Gastroesophageal sphincter (tissue), 4 donors: ENCODE measurements around the gene AKAP10. TPM values are rescaled to one million over a fixed set of nuclear protein-coding genes. Genes with fewer than 3 reads are reported as not detected.

Experiments
- ATAC-seq: fragments of 150-250 bp; one replicate; pipeline ENCODE4 v1.9.1; 2016; ENCODE audit warnings: mild to moderate bottlenecking, moderate library complexity
- H3K27ac ChIP-seq, 4 donors: fragments of 200-600 bp; sonication (generic) in 3 of 4; 1 replicate in 3 of 4; 2 replicates in 1 of 4; pipeline ENCODE4 v1.5.1; 2016 to 2019
- H3K27me3 ChIP-seq: fragments of 200-600 bp; sonication (generic); one replicate; pipeline ENCODE4 v1.5.1; 2019
- H3K36me3 ChIP-seq, 2 donors: fragments of 200-600 bp; sonication (generic); one replicate each; pipeline ENCODE4 v1.5.1; 2019; ENCODE audit warnings: control low read depth in 1 of 2
- H3K4me1 ChIP-seq, 3 donors: fragments of 200-600 bp; sonication (generic); 1 replicate in 2 of 3; 2 replicates in 1 of 3; pipeline ENCODE4 v1.5.1; 2016 to 2019; ENCODE audit warnings: control low read depth in 2 of 3
- H3K4me3 ChIP-seq, 2 donors: fragments of 200-600 bp; sonication (generic); one replicate each; pipeline ENCODE4 v1.5.1; 2019; ENCODE audit warnings: mild to moderate bottlenecking in 1 of 2, moderate library complexity in 1 of 2
- H3K9me3 ChIP-seq, 3 donors: fragments of 200-600 bp; sonication (generic); one replicate each; pipeline ENCODE4 v1.5.1; 2017 to 2019; ENCODE audit warnings: control low read depth in 2 of 3
- EP300 ChIP-seq: sonication (generic); formaldehyde crosslinking; IDR thresholded peaks from one replicate; pipeline ENCODE4 v1.6.1; 2017; ENCODE audit warnings: antibody characterized with exemption, mild to moderate bottlenecking
- POLR2A ChIP-seq, 2 donors: fragments of 450-650 bp; IDR thresholded peaks; one replicate each; pipeline ENCODE4 v1.6.1; 2017; ENCODE audit warnings: antibody characterized with exemption in 2 of 2, mild to moderate bottlenecking in 2 of 2, moderate library complexity in 1 of 2
- POLR2AphosphoS5 ChIP-seq: sonication (generic); formaldehyde crosslinking; IDR thresholded peaks from one replicate; pipeline ENCODE4 v1.6.1; 2017; ENCODE audit warnings: antibody characterized with exemption
- WGBS, 2 donors: methylation state at CpG; one replicate each; pipeline ENCODE4 v1.1.5; 2018; ENCODE audit warnings: low coverage in 1 of 2; 5-methylcytosine and 5-hydroxymethylcytosine counted together
- total RNA-seq, 4 donors: library from RNA; depleted of rRNA; stranded (reverse); fragments of >200 nt; gene quantifications; one replicate each; pipeline ENCODE4 v1.1.0, GENCODE V29; 2016
- TF ChIP-seq, protein P1 (sequence below), 4 experiments: fragments of 200-600 bp in 2 of 4; fragments of 450-650 bp in 2 of 4; sonication (generic) in 1 of 4; IDR thresholded peaks; one replicate each; pipeline ENCODE4 v1.5.1; 2017 to 2019; ENCODE audit warnings: antibody characterized with exemption in 4 of 4, mild to moderate bottlenecking in 2 of 4, moderate library complexity in 2 of 4

Gene AKAP10
- total RNA-seq, 4 donors from 2014 or later = 22.6 to 46.4 (median 24.4) TPM

- WGBS, 2 donors = 73 to 80% methylated on average over 1 of the region's 1 CpG
- no peaks in the 10 kb centered on the region for H3K27me3 ChIP-seq
- TF ChIP-seq EP300 (no peak), POLR2A (IDR thresholded peaks at IDR 0.05) (no peak), POLR2AphosphoS5 (no peak)
- TF ChIP-seq, protein P1, sequence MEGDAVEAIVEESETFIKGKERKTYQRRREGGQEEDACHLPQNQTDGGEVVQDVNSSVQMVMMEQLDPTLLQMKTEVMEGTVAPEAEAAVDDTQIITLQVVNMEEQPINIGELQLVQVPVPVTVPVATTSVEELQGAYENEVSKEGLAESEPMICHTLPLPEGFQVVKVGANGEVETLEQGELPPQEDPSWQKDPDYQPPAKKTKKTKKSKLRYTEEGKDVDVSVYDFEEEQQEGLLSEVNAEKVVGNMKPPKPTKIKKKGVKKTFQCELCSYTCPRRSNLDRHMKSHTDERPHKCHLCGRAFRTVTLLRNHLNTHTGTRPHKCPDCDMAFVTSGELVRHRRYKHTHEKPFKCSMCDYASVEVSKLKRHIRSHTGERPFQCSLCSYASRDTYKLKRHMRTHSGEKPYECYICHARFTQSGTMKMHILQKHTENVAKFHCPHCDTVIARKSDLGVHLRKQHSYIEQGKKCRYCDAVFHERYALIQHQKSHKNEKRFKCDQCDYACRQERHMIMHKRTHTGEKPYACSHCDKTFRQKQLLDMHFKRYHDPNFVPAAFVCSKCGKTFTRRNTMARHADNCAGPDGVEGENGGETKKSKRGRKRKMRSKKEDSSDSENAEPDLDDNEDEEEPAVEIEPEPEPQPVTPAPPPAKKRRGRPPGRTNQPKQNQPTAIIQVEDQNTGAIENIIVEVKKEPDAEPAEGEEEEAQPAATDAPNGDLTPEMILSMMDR (IDR thresholded peaks at IDR 0.05) = no peak
Measured at GRCh38 chr17:20010936-20011335, 33.3 kb upstream of the AKAP10 start.

DNA sequence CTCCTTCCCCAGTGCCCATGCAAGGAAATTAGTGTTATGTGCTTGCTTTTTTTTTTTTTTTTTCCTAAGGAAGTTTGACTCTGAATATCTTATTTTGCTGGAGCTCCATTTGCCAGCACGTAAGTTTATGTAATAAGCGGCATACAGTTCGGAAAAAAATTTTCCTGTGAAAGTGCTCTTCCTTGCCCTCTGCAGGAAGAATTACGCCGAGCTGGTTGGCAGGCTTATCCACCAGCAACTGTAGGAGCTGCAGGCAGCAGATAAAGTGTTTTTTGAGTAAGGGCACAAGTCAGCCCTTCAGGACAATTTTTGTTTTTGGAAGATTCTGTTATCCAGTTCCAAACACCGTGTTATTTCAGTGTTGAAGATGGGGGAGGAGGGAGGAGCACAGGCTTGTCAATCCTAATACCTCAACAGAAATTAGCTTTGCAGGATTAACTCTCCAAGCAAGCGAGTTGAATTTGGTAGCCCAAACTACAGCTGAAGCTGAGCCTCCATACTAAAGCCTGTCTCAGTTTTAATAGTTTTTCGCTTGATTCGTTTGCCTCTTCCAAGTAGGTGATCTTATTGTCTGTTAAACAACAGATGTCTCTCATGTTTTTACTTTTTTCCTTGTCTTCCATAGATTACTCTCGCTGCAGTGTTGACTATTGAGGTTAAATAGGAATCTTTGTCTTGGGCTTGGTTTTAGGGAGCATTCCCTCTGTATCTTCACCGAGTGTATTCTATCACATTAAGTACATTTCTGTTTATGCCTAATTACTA lies 32.7 kb upstream of the AKAP10 start:
- Histone ChIP-seq H3K27me3 (no peaks in the 10 kb centered on the region), H3K4me3 (peak overlapping the region; percentile 64 to 78), H3K27ac (peak overlapping the region; percentile 32 to 86 (median 82)), H3K4me1 (peaks cover 0 to 27% (median 0%) of the 10 kb centered on the region in 3 donors), H3K9me3 (no peaks in the 10 kb centered on the region), H3K36me3 (no peaks in the 10 kb centered on the region)
- TF ChIP-seq POLR2AphosphoS5 (peak; percentile 21), POLR2A (IDR thresholded peaks at IDR 0.05) (no peak)
- TF ChIP-seq, protein P1 (IDR thresholded peaks at IDR 0.05) = peak; percentile 21 to 62 (median 46)
- ATAC-seq = peak; percentile 29
- WGBS, 2 donors = 21 to 23% methylated on average over 5 to 11 of the region's 11 CpGs

More at GRCh38 chr17:20010936-20011335, 33.3 kb upstream of the AKAP10 start:
- H3K4me3 ChIP-seq = no peak overlapping the region
- peaks cover 0 to 27% (median 0%) of the 10 kb centered on the region in 3 donors for H3K4me1 ChIP-seq
- peak overlapping the region in 2 of 4 donors; percentile 84 to 86 for H3K27ac ChIP-seq
- H3K36me3 ChIP-seq = no peaks in the 10 kb centered on the region
- H3K9me3 ChIP-seq = no peaks in the 10 kb centered on the region
- no peak for ATAC-seq

GRCh38 chr17:20009302-20010098 lies 31.9 kb upstream of the AKAP10 start, which contains the start of gene SPECC1:
SPECC1 (plus strand) TSS chr17:20009359; CDS start chr17:20096652, 87,293 bp downstream.
- WGBS, 2 donors = 0% methylated on average over 3 to 13 of the region's 96 CpGs

DNA sequence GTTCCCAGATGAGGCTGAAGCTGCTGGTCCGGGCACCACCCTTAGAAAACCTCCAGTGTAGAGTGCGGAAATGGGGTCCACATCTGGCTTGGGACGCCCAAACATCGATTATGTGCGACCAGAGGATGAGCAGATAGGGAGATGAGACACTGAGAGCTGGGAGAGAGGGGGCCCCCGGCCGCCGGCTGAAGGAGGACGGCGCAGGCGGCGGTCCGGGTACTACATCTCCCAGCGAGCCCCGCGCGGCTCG lies 31.3 kb upstream of the AKAP10 start:
- WGBS, 2 donors = no CpG with 5 or more reads among the region's 18 CpGs

More at GRCh38 chr17:20009302-20010098, 31.9 kb upstream of the AKAP10 start, which contains the start of gene SPECC1:
- peak within 1 kb of the TSS; percentile 32 to 86 (median 82) for H3K27ac ChIP-seq
- peak; percentile 96 for ATAC-seq
- H3K4me3 ChIP-seq = peak within 1 kb of the TSS; percentile 64 to 78
- no peaks in the 10 kb centered on the region for H3K9me3 ChIP-seq
- H3K36me3 ChIP-seq = no peaks in the 10 kb centered on the region
- H3K4me1 ChIP-seq = peaks cover 0 to 27% (median 0%) of the 10 kb centered on the region in 3 donors
- H3K27me3 ChIP-seq = no peaks in the 10 kb centered on the region
- TF ChIP-seq EP300 (no peak), POLR2A (IDR thresholded peaks at IDR 0.05) (peak in 1 of 2 donors; percentile 16), POLR2AphosphoS5 (no peak)
- TF ChIP-seq, protein P1 (IDR thresholded peaks at IDR 0.05) = peak; percentile 97 to 100 (median 98)

More for the DNA sequence above, 31.3 kb upstream of the AKAP10 start:
- Histone ChIP-seq H3K27ac (peak overlapping the region in 3 of 4 donors; percentile 81 to 86 (median 84)), H3K27me3 (no peaks in the 10 kb centered on the region), H3K9me3 (no peaks in the 10 kb centered on the region), H3K4me1 (peaks cover 0 to 27% (median 0%) of the 10 kb centered on the region in 3 donors), H3K36me3 (no peaks in the 10 kb centered on the region), H3K4me3 (peak overlapping the region; percentile 64 to 78)
- no peak for ATAC-seq
- TF ChIP-seq EP300 = no peak
- TF ChIP-seq POLR2AphosphoS5 = no peak
- TF ChIP-seq, protein P1 (IDR thresholded peaks at IDR 0.05) = no peak
- no peak for TF ChIP-seq POLR2A (IDR thresholded peaks at IDR 0.05)
